WI38 (cell line): ENCODE data around the gene TUBA4B.
A peak's percentile ranks its signal among the peaks of the same experiment; 100 is the strongest.
"Not testable (repeated sequence)": the region's sequence is repeated elsewhere in the genome, so short reads cannot be mapped to it uniquely, and the experiment has no call there.

Experiments
- H3K4me3 ChIP-seq: 2 replicates; pipeline ENCODE4 v1.5.1; 2011; ENCODE audit warnings: low read depth, mild to moderate bottlenecking, control low read depth, low read length
- CTCF ChIP-seq: IDR thresholded peaks from 2 replicates; pipeline ENCODE4 v1.5.1; 2012; ENCODE audit warnings: low read depth, mild to moderate bottlenecking, control low read depth, low read length

Gene TUBA4B

GRCh38 chr2:219304223-219304622, 51.2 kb downstream of the TUBA4B start:
- no peak overlapping the region for H3K4me3 ChIP-seq
- no peak for TF ChIP-seq CTCF

- no peak for TF ChIP-seq CTCF
- no peak overlapping the region for H3K4me3 ChIP-seq
These were observed 53.0 kb downstream of the TUBA4B start for GRCh38 chr2:219306047-219306446.

- H3K4me3 ChIP-seq, result peak overlapping the region; percentile 57
- no peak for TF ChIP-seq CTCF
These were observed 55.4 kb downstream of the TUBA4B start for GRCh38 chr2:219308142-219309101.

GRCh38 chr2:219309278-219309677, 56.2 kb downstream of the TUBA4B start, which contains the start of gene PTPRN:
PTPRN (minus strand) TSS chr2:219309401; CDS start chr2:219309332, 69 bp downstream.
- H3K4me3 ChIP-seq, result peak within 1 kb of the TSS; percentile 57
- no peak for TF ChIP-seq CTCF

- H3K4me3 ChIP-seq, result not testable (repeated sequence)
These were observed 59.7 kb downstream of the TUBA4B start for GRCh38 chr2:219312683-219313263.

GRCh38 chr2:219314804-219315468, 61.9 kb downstream of the TUBA4B start:
- H3K4me3 ChIP-seq, result no peak overlapping the region
- no peak for TF ChIP-seq CTCF
